ENCODE measurements around the gene SP140. TPM values are rescaled to one million over a fixed set of nuclear protein-coding genes. Genes with fewer than 3 reads are reported as not detected.
"Not testable (repeated sequence)": the region's sequence is repeated elsewhere in the genome, so short reads cannot be mapped to it uniquely, and the experiment has no call there.

Gene SP140
- total RNA-seq, 2 experiments from 2014 or later = 4.8 to 6.4 TPM

DNA sequence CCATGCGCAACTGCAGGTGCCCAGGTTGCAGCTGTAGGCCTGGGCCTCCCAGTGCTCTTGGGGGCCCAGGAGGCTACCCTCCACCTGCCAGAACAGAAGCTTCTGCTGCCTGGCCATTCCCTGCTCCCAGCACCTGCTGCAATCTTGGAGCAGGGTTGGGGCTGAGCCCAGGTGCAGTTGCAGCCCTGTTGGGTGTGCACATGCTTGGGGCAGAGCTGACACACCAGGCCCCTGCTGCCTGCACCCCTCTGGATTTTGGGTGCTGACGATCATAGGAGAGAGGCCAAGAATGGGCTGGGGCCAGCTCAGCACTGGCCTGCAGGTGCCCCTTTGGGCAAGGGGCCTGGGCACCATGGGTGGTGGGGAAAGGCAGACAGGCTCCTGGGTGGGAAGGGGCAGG lies 80.9 kb downstream of the SP140 start:
- no peaks in the 10 kb centered on the region; the same call in 1 of the 2 replicates for H3K9me3 ChIP-seq (ENCODE audit: low read length)
- POLR2A ChIA-PET = no interaction called here
- H3K27ac ChIP-seq (ENCODE audit: low read depth, low read length, poor library complexity, severe bottlenecking) = no peak overlapping the region
- no peak overlapping the region for H2AFZ ChIP-seq (ENCODE audit: low read length)
- CTCF ChIA-PET (ENCODE audit: unreplicated experiment) = no interaction called here
- BruUV-seq (replicated peaks) = no TSS peak
- no peaks in the 10 kb centered on the region for H3K36me3 ChIP-seq (ENCODE audit: insufficient read depth, low read length)
- no peaks in the 10 kb centered on the region for H4K20me1 ChIP-seq (ENCODE audit: insufficient read depth, low read length)
- no peak for TF ChIP-seq EZH2phosphoT487 (IDR thresholded peaks at IDR 0.05; ENCODE audit: borderline replicate concordance, low read depth, low read length)
- TF ChIP-seq CTCF (conservative IDR thresholded peaks at IDR 0.05; ENCODE audit: low read length) = no peak
- no peaks in the 10 kb centered on the region for H3K9me2 ChIP-seq (ENCODE audit: insufficient read depth, low read length)
- intact Hi-C loops (cut with micrococcal nuclease; ENCODE audit: unreplicated experiment) = no loop called here
- no peak overlapping the region for H3K4me3 ChIP-seq (ENCODE audit: low read depth, low read length, poor library complexity, severe bottlenecking)
- no peak for DNase-seq (ENCODE audit: low spot score)
- no peaks in the 10 kb centered on the region for H3K4me1 ChIP-seq (ENCODE audit: insufficient read depth, low read length, poor library complexity, severe bottlenecking)
- no peaks in the 10 kb centered on the region for H3K79me2 ChIP-seq (ENCODE audit: insufficient read depth, low read depth, low read length)
- no peak overlapping the region for H3K4me2 ChIP-seq (ENCODE audit: low read length)

GRCh38 chr2:230307485-230307884 lies 81.9 kb downstream of the SP140 start:
- H3K9me3 ChIP-seq (ENCODE audit: low read length) = no peaks in the 10 kb centered on the region; the same call in 1 of the 2 replicates
- TF ChIP-seq EZH2phosphoT487 (IDR thresholded peaks at IDR 0.05; ENCODE audit: borderline replicate concordance, low read depth, low read length) = no peak
- no peak for TF ChIP-seq CTCF (conservative IDR thresholded peaks at IDR 0.05; ENCODE audit: low read length)
- no peaks in the 10 kb centered on the region for H3K79me2 ChIP-seq (ENCODE audit: insufficient read depth, low read depth, low read length)
- no peaks in the 10 kb centered on the region for H3K4me1 ChIP-seq (ENCODE audit: insufficient read depth, low read length, poor library complexity, severe bottlenecking)
- BruUV-seq (replicated peaks) = no TSS peak
- no peaks in the 10 kb centered on the region for H4K20me1 ChIP-seq (ENCODE audit: insufficient read depth, low read length)
- ChIA-PET POLR2A (no interaction called here), CTCF (ENCODE audit: unreplicated experiment) (no interaction called here)
- no peak overlapping the region for H2AFZ ChIP-seq (ENCODE audit: low read length)
- no peak overlapping the region for H3K27ac ChIP-seq (ENCODE audit: low read depth, low read length, poor library complexity, severe bottlenecking)
- no peak overlapping the region for H3K4me2 ChIP-seq (ENCODE audit: low read length)
- DNase-seq (ENCODE audit: low spot score) = no peak
- H3K36me3 ChIP-seq (ENCODE audit: insufficient read depth, low read length) = no peaks in the 10 kb centered on the region
- H3K9me2 ChIP-seq (ENCODE audit: insufficient read depth, low read length) = no peaks in the 10 kb centered on the region
- no peak overlapping the region for H3K4me3 ChIP-seq (ENCODE audit: low read depth, low read length, poor library complexity, severe bottlenecking)
- intact Hi-C loops (cut with micrococcal nuclease; ENCODE audit: unreplicated experiment) = no loop called here

DNA sequence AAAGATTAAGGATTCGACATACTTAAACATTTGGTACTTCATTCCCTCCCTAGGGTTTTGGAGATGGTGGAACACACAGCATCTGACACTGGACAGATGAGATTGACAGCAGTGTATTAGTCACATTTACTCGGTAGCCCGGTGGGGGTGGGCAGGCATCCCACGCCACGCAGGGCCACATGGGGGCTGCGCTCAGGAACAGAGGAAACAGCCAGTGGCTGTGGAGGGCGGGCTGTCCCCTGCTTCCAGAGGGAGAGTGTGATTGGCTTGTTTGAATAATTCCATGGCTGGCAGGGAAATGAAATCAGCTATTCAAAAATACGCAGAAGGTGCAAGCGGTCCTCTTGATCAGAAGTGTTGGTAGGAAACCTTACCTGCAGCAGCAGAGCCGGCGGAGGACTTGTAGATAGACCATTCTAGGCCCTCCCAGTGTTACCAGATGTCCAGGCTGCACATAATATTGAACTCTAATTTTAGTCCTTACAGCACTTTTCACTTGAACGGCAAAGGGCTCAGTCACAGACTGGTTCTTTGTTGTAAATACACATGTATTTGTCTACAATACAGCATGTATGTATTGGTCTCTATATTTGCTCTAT lies 83.0 kb downstream of the SP140 start:
- no peak overlapping the region for H2AFZ ChIP-seq (ENCODE audit: low read length)
- H3K4me3 ChIP-seq (ENCODE audit: low read depth, low read length, poor library complexity, severe bottlenecking) = no peak overlapping the region
- POLR2A ChIA-PET = interaction anchor here (0.6 kb wide), 1 partner anchor 21 kb away, joined by 3 read pairs; no protein-coding TSS in a partner anchor
- H3K4me1 ChIP-seq (ENCODE audit: insufficient read depth, low read length, poor library complexity, severe bottlenecking) = no peaks in the 10 kb centered on the region
- no peaks in the 10 kb centered on the region for H3K9me2 ChIP-seq (ENCODE audit: insufficient read depth, low read length)
- CTCF ChIA-PET (ENCODE audit: unreplicated experiment) = no interaction called here
- no peak for TF ChIP-seq EZH2phosphoT487 (IDR thresholded peaks at IDR 0.05; ENCODE audit: borderline replicate concordance, low read depth, low read length)
- no peak for TF ChIP-seq CTCF (conservative IDR thresholded peaks at IDR 0.05; ENCODE audit: low read length)
- H3K27ac ChIP-seq (ENCODE audit: low read depth, low read length, poor library complexity, severe bottlenecking) = no peak overlapping the region
- no peak overlapping the region for H3K4me2 ChIP-seq (ENCODE audit: low read length)
- H3K36me3 ChIP-seq (ENCODE audit: insufficient read depth, low read length) = no peaks in the 10 kb centered on the region
- BruUV-seq (replicated peaks) = no TSS peak
- intact Hi-C loops (cut with micrococcal nuclease; ENCODE audit: unreplicated experiment) = no loop called here
- no peaks in the 10 kb centered on the region for H4K20me1 ChIP-seq (ENCODE audit: insufficient read depth, low read length)
- no peaks in the 10 kb centered on the region for H3K79me2 ChIP-seq (ENCODE audit: insufficient read depth, low read depth, low read length)
- no peaks in the 10 kb centered on the region; the same call in 1 of the 2 replicates for H3K9me3 ChIP-seq (ENCODE audit: low read length)
- no peak for DNase-seq (ENCODE audit: low spot score)

GRCh38 chr2:230310792-230311191 lies 85.3 kb downstream of the SP140 start:
- BruUV-seq (replicated peaks); H3K79me2 ChIP-seq (ENCODE audit: insufficient read depth, low read depth, low read length); H3K4me1 ChIP-seq (ENCODE audit: insufficient read depth, low read length, poor library complexity, severe bottlenecking); DNase-seq (ENCODE audit: low spot score); CTCF ChIA-PET (ENCODE audit: unreplicated experiment); H3K9me2 ChIP-seq (ENCODE audit: insufficient read depth, low read length); POLR2A ChIA-PET; H3K9me3 ChIP-seq (ENCODE audit: low read length); H3K27ac ChIP-seq (ENCODE audit: low read depth, low read length, poor library complexity, severe bottlenecking); H3K4me3 ChIP-seq (ENCODE audit: low read depth, low read length, poor library complexity, severe bottlenecking); H3K4me2 ChIP-seq (ENCODE audit: low read length); H3K36me3 ChIP-seq (ENCODE audit: insufficient read depth, low read length); intact Hi-C loops (cut with micrococcal nuclease; ENCODE audit: unreplicated experiment); H2AFZ ChIP-seq (ENCODE audit: low read length); H4K20me1 ChIP-seq (ENCODE audit: insufficient read depth, low read length): not testable (repeated sequence)

All from OCI-LY7 (cell line).